Neural progenitor cell (in vitro differentiated cells): ENCODE data around the gene KCNK5. TPM values are rescaled to one million over a fixed set of nuclear protein-coding genes. Genes with fewer than 3 reads are reported as not detected.

Experiments
- DNase-seq: peaks from one replicate; pipeline ENCODE4 v3.0.0-alpha.2; 2016; ENCODE audit warnings: low spot score
- H2AFZ ChIP-seq: fragments of 200-600 bp; sonication (generic); replicated peaks from 2 replicates; pipeline ENCODE4 v1.6.1; 2016; ENCODE audit warnings: antibody characterized with exemption
- H3F3A ChIP-seq: fragments of 200-600 bp; sonication (generic); 2 replicates; pipeline ENCODE4 v1.6.1; 2016; ENCODE audit warnings: antibody characterized with exemption, low read depth
- H3K27ac ChIP-seq: fragments of 200-600 bp; sonication (generic); 2 replicates; pipeline ENCODE4 v1.5.1; 2016; ENCODE audit warnings: mild to moderate bottlenecking
- H3K27me3 ChIP-seq: fragments of 200-600 bp; sonication (generic); 2 replicates; pipeline ENCODE4 v1.6.1; 2016; ENCODE audit warnings: mild to moderate bottlenecking, moderate library complexity
- H3K36me3 ChIP-seq: fragments of 200-600 bp; sonication (generic); 2 replicates; pipeline ENCODE4 v1.5.1; 2016
- H3K4me1 ChIP-seq: fragments of 200-600 bp; sonication (generic); 2 replicates; pipeline ENCODE4 v1.6.1; 2016; ENCODE audit warnings: mixed run types
- H3K4me2 ChIP-seq: fragments of 200-600 bp; sonication (generic); 2 replicates; pipeline ENCODE4 v1.6.1; 2016
- H3K4me3 ChIP-seq: fragments of 200-600 bp; sonication (generic); 2 replicates; pipeline ENCODE4 v1.5.1; 2016
- H3K79me2 ChIP-seq: fragments of 200-600 bp; sonication (generic); 2 replicates; pipeline ENCODE4 v1.6.1; 2016; ENCODE audit warnings: low read depth
- H3K9ac ChIP-seq: fragments of 200-600 bp; sonication (generic); 2 replicates; pipeline ENCODE4 v1.6.1; 2016
- H3K9me3 ChIP-seq: fragments of 200-600 bp; sonication (generic); 2 replicates; pipeline ENCODE4 v1.5.1; 2016; ENCODE audit warnings: low read depth
- H4K20me1 ChIP-seq: fragments of 200-600 bp; sonication (generic); 2 replicates; pipeline ENCODE4 v1.6.1; 2016; ENCODE audit warnings: low read depth
- H3K27ac Mint-ChIP-seq: 3 replicates; pipeline ENCODE4 v1.8.0; 2021; ENCODE audit warnings: mixed read lengths
- H3K27me3 Mint-ChIP-seq: 2 replicates; pipeline ENCODE4 v1.8.0; 2022; ENCODE audit warnings: low read depth, mild to moderate bottlenecking, inconsistent platforms, moderate library complexity, mixed read lengths; ENCODE audit not compliant: insufficient read depth
- H3K36me3 Mint-ChIP-seq: 3 replicates; pipeline ENCODE4 v1.8.0; 2021; ENCODE audit warnings: mixed read lengths
- H3K4me1 Mint-ChIP-seq: 3 replicates; pipeline ENCODE4 v1.8.0; 2021; ENCODE audit warnings: mixed read lengths
- H3K4me3 Mint-ChIP-seq: 3 replicates; pipeline ENCODE4 v1.8.0; 2021; ENCODE audit warnings: mild to moderate bottlenecking, moderate library complexity, mixed read lengths
- H3K9me3 Mint-ChIP-seq: 3 replicates; pipeline ENCODE4 v1.8.0; 2020; ENCODE audit warnings: mixed read lengths
- CTCF ChIP-seq: fragments of 200-600 bp; sonication (generic); IDR thresholded peaks from 2 replicates; pipeline ENCODE4 v1.5.1; 2017; ENCODE audit warnings: antibody characterized with exemption, mild to moderate bottlenecking
- EZH2 ChIP-seq: fragments of 200-600 bp; sonication (generic); IDR thresholded peaks from 2 replicates; pipeline ENCODE4 v1.6.1; 2017; ENCODE audit warnings: antibody characterized with exemption, mild to moderate bottlenecking, moderate library complexity
- EZH2phosphoT487 ChIP-seq: fragments of 200-600 bp; sonication (generic); IDR thresholded peaks from 2 replicates; pipeline ENCODE4 v1.6.1; 2017; ENCODE audit warnings: antibody characterized with exemption
- total RNA-seq: library from RNA; depleted of rRNA; stranded (reverse); fragments of >200 nt; gene quantifications from 2 replicates; pipeline ENCODE4 v1.2.3, GENCODE V29; 2015; ENCODE audit warnings: low replicate concordance

Gene KCNK5
- total RNA-seq, 1 donor from 2014 or later, result 5.7 TPM

- no peak for DNase-seq
- no peaks in the 10 kb centered on the region for H3K79me2 ChIP-seq
- no peak overlapping the region for H3K27ac ChIP-seq
- H3K36me3 ChIP-seq, result no peaks in the 10 kb centered on the region
- no peaks in the 10 kb centered on the region for H3K9me3 Mint-ChIP-seq
- no peaks in the 10 kb centered on the region for H3K4me1 ChIP-seq
- H3K4me3 Mint-ChIP-seq, result no peak overlapping the region
- peaks cover 7% of the 10 kb centered on the region for H3K27me3 Mint-ChIP-seq
- no peaks in the 10 kb centered on the region for H3K36me3 Mint-ChIP-seq
- H3K27ac Mint-ChIP-seq, result no peak overlapping the region
- no peak overlapping the region for H2AFZ ChIP-seq
- H3F3A ChIP-seq, result no peaks in the 10 kb centered on the region
- H3K9me3 ChIP-seq, result no peaks in the 10 kb centered on the region
- no peaks in the 10 kb centered on the region for H3K4me1 Mint-ChIP-seq
- no peak for TF ChIP-seq CTCF
- TF ChIP-seq EZH2phosphoT487, result no peak
- TF ChIP-seq EZH2, result no peak
- no peak overlapping the region for H3K9ac ChIP-seq
- no peaks in the 10 kb centered on the region for H3K27me3 ChIP-seq
- H4K20me1 ChIP-seq, result no peaks in the 10 kb centered on the region
- H3K4me2 ChIP-seq, result no peak overlapping the region
- H3K4me3 ChIP-seq, result no peak overlapping the region
These were observed 88.6 kb downstream of the KCNK5 start for GRCh38 chr6:39140556-39141167.

Other genes starting within 250 kb of the KCNK5 start
- gene GLP1R, start 180.7 kb downstream of the KCNK5 start, total RNA-seq, result 0.82 and 1.3 TPM in 2 replicates
- gene SAYSD1, start 114.3 kb downstream of the KCNK5 start, total RNA-seq, result 8.2 and 10.8 TPM in 2 replicates
- 0.87 TPM in 1 of 2 replicates, not detected in the other for gene KCNK17, start 84.9 kb upstream of the KCNK5 start, total RNA-seq
- not detected in 2 replicates for gene KCNK16, start 93.2 kb upstream of the KCNK5 start, total RNA-seq